Gastroesophageal sphincter (tissue), 3 donors: ENCODE measurements around the gene COPS7B.
"Not testable (repeated sequence)": the region's sequence is repeated elsewhere in the genome, so short reads cannot be mapped to it uniquely, and the experiment has no call there.

Experiments
- CTCF ChIP-seq, 4 experiments: fragments of 200-600 bp in 2 of 4; fragments of 450-650 bp in 2 of 4; sonication (generic) in 1 of 4; IDR thresholded peaks; one replicate each; pipeline ENCODE4 v1.5.1; 2017 to 2019; ENCODE audit warnings: antibody characterized with exemption in 4 of 4, mild to moderate bottlenecking in 2 of 4, moderate library complexity in 2 of 4
- EP300 ChIP-seq: sonication (generic); formaldehyde crosslinking; IDR thresholded peaks from one replicate; pipeline ENCODE4 v1.6.1; 2017; ENCODE audit warnings: antibody characterized with exemption, mild to moderate bottlenecking
- POLR2A ChIP-seq, 2 donors: fragments of 450-650 bp; IDR thresholded peaks; one replicate each; pipeline ENCODE4 v1.6.1; 2017; ENCODE audit warnings: antibody characterized with exemption in 2 of 2, mild to moderate bottlenecking in 2 of 2, moderate library complexity in 1 of 2
- POLR2AphosphoS5 ChIP-seq: sonication (generic); formaldehyde crosslinking; IDR thresholded peaks from one replicate; pipeline ENCODE4 v1.6.1; 2017; ENCODE audit warnings: antibody characterized with exemption

GRCh38 chr2:231748153-231748896, 37.9 kb upstream of the COPS7B start:
- TF ChIP-seq CTCF (IDR thresholded peaks at IDR 0.05); POLR2A (IDR thresholded peaks at IDR 0.05); POLR2AphosphoS5; EP300: not testable (repeated sequence)
